ENCODE measurements around the gene PCDH8.

GRCh38 chr13:52870143-52870542 lies 21.7 kb upstream of the PCDH8 start:
- TF ChIP-seq CTCF (IDR thresholded peaks at IDR 0.05) (no peak), POLR2A (IDR thresholded peaks at IDR 0.05) (no peak)

All from adrenal gland (tissue), 5 donors.